SK-N-SH (cell line): ENCODE measurements around the gene MET. TPM values are rescaled to one million over a fixed set of nuclear protein-coding genes. Genes with fewer than 3 reads are reported as not detected.
A peak's percentile ranks its signal among the peaks of the same experiment; 100 is the strongest.

Experiments
- CTCF ChIA-PET: fragments of 300-600, 350-600 bp; formaldehyde crosslinking; extraction: SDS; loops from one replicate; lab custom pipeline; 2021; lab: Yijun Ruan, JAX
- POLR2A ChIA-PET: fragments of 350-600 bp; sonication (Branson Sonifier 250); formaldehyde crosslinking; extraction: SDS; loops from one replicate; lab custom pipeline; 2020; ENCODE audit warnings: antibody characterized with exemption, inconsistent platforms; lab: Yijun Ruan, JAX
- DNase-seq: peaks from one replicate; pipeline ENCODE4 v3.0.0; 2012
- H2AFZ ChIP-seq: fragments of 200-600 bp; sonication (generic); 2 replicates; pipeline ENCODE4 v1.8.1; 2016; ENCODE audit warnings: antibody characterized with exemption, mild to moderate bottlenecking, low read depth
- H3F3A ChIP-seq: fragments of 200-600 bp; sonication (generic); replicated peaks from 2 replicates; pipeline ENCODE3; 2016; ENCODE audit warnings: antibody characterized with exemption, mild to moderate bottlenecking; ENCODE audit not compliant: insufficient read depth
- H3K27ac ChIP-seq, 2 experiments: fragments of 200-500 bp in 1 of 2; fragments of 200-600 bp in 1 of 2; sonication (Bioruptor generic) in 1 of 2; sonication (generic), shearing (Covaris generic) in 1 of 2; 2 replicates each; pipeline versions ENCODE4 v1.5.1 to v1.6.1; 2014 to 2016; ENCODE audit warnings: low read depth in 2 of 2, inconsistent platforms in 1 of 2, low read length in 1 of 2, mild to moderate bottlenecking in 1 of 2, mixed read lengths in 1 of 2
- H3K27me3 ChIP-seq: fragments of 200-600 bp; sonication (generic), shearing (Covaris generic); 2 replicates; pipeline ENCODE4 v1.6.1; 2016; ENCODE audit warnings: mixed run types; ENCODE audit not compliant: insufficient read depth
- H3K36me3 ChIP-seq, 2 experiments: fragments of 200-500 bp in 1 of 2; fragments of 200-600 bp in 1 of 2; sonication (Bioruptor generic) in 1 of 2; sonication (generic) in 1 of 2; replicated peaks in 1 of 2; 2 replicates each; pipeline versions ENCODE3 to v1.5.1; 2014 to 2016; ENCODE audit warnings: low read length in 1 of 2, mild to moderate bottlenecking in 1 of 2; ENCODE audit not compliant: insufficient read depth in 2 of 2, control insufficient read depth in 1 of 2
- H3K4me1 ChIP-seq, 2 experiments: fragments of 200-500 bp in 1 of 2; fragments of 200-600 bp in 1 of 2; sonication (Bioruptor generic) in 1 of 2; sonication (generic), shearing (Covaris generic) in 1 of 2; 2 replicates each; pipeline versions ENCODE4 v1.5.1 to v1.6.1; 2014 to 2016; ENCODE audit warnings: low read depth in 1 of 2, low read length in 1 of 2, mixed run types in 1 of 2; ENCODE audit not compliant: insufficient read depth in 2 of 2, control insufficient read depth in 1 of 2
- H3K4me2 ChIP-seq: fragments of 200-600 bp; sonication (generic), shearing (Covaris generic); 2 replicates; pipeline ENCODE4 v1.6.1; 2017; ENCODE audit warnings: mixed run types
- H3K4me3 ChIP-seq, 2 experiments: fragments of 200-500 bp in 1 of 2; fragments of 200-600 bp in 1 of 2; sonication (Bioruptor generic) in 1 of 2; sonication (generic), shearing (Covaris generic) in 1 of 2; 2 replicates each; pipeline versions ENCODE4 v1.5.1 to v1.8.1; 2014 to 2016; ENCODE audit warnings: low read depth in 2 of 2, inconsistent platforms in 1 of 2, low read length in 1 of 2, mild to moderate bottlenecking in 1 of 2, mixed read lengths in 1 of 2, moderate library complexity in 1 of 2
- H3K79me2 ChIP-seq: fragments of 200-600 bp; sonication (generic); 2 replicates; pipeline ENCODE4 v1.8.1; 2017; ENCODE audit warnings: mild to moderate bottlenecking; ENCODE audit not compliant: insufficient read depth
- H3K9ac ChIP-seq: fragments of 200-600 bp; sonication (generic); 2 replicates; pipeline ENCODE4 v1.6.1; 2017; ENCODE audit warnings: mixed run types
- H3K9me2 ChIP-seq: fragments of 200-600 bp; sonication (generic); 2 replicates; pipeline ENCODE4 v1.6.1; 2017; ENCODE audit warnings: mixed run types
- H3K9me3 ChIP-seq: fragments of 200-600 bp; sonication (generic); 2 replicates; pipeline ENCODE4 v1.6.1; 2017; ENCODE audit warnings: mixed run types, mild to moderate bottlenecking, moderate library complexity
- H4K20me1 ChIP-seq: fragments of 200-600 bp; sonication (generic); 2 replicates; pipeline ENCODE4 v1.6.1; 2017; ENCODE audit warnings: mild to moderate bottlenecking, mixed run types; ENCODE audit not compliant: insufficient read depth
- CHD2 ChIP-seq: fragments of 150-350 bp; IDR thresholded peaks from 2 replicates; pipeline ENCODE4 v1.6.1; 2018; ENCODE audit warnings: low read length; ENCODE audit not compliant: partially characterized antibody
- CTCF ChIP-seq: fragments of 200-600 bp; sonication (generic); IDR thresholded peaks from 2 replicates; pipeline ENCODE4 v1.6.1; 2017; ENCODE audit warnings: antibody characterized with exemption, mild to moderate bottlenecking, moderate library complexity
- ELF1 ChIP-seq: IDR thresholded peaks from 2 replicates; pipeline ENCODE4 v1.4.0; 2012
- EP300 ChIP-seq, 2 experiments: IDR thresholded peaks; 2 replicates each; pipeline versions ENCODE4 v1.4.0 to v1.6.1; 2012; ENCODE audit warnings: borderline replicate concordance in 1 of 2, low read depth in 1 of 2, low read length in 1 of 2
- EZH2phosphoT487 ChIP-seq: fragments of 200-600 bp; sonication (generic); IDR thresholded peaks from 2 replicates; pipeline ENCODE4 v1.6.1; 2017; ENCODE audit warnings: low read depth, mixed run types, mild to moderate bottlenecking, antibody characterized with exemption, moderate library complexity, borderline replicate concordance
- FOXM1 ChIP-seq: IDR thresholded peaks from 2 replicates; pipeline ENCODE4 v1.4.0; 2012; ENCODE audit warnings: low read depth, mild to moderate bottlenecking
- GABPA ChIP-seq: IDR thresholded peaks from 2 replicates; pipeline ENCODE4 v1.4.0; 2012; ENCODE audit warnings: low read depth, mild to moderate bottlenecking
- GATA2 ChIP-seq: sonication (generic); formaldehyde crosslinking; IDR thresholded peaks from 2 replicates; pipeline ENCODE4 v1.5.0; 2020; ENCODE audit warnings: mild to moderate bottlenecking, missing genetic modification reagents
- JUND ChIP-seq: IDR thresholded peaks from 2 replicates; pipeline ENCODE4 v1.4.0; 2012
- MEF2A ChIP-seq: IDR thresholded peaks from 2 replicates; pipeline ENCODE4 v1.4.0; 2012; ENCODE audit warnings: low read depth, borderline replicate concordance
- MXI1 ChIP-seq: IDR thresholded peaks from 2 replicates; pipeline ENCODE4 v1.6.1; 2012; ENCODE audit warnings: mild to moderate bottlenecking, low read depth, low read length, improper control_type of control experiment
- NRF1 ChIP-seq: IDR thresholded peaks from 2 replicates; pipeline ENCODE4 v1.6.1; 2012; ENCODE audit warnings: low read depth, mild to moderate bottlenecking, low read length
- POLR2AphosphoS5 ChIP-seq: IDR thresholded peaks from 2 replicates; pipeline ENCODE4 v1.6.1; 2012; ENCODE audit warnings: low read depth, low read length
- RAD21 ChIP-seq: IDR thresholded peaks from 2 replicates; pipeline ENCODE4 v1.6.1; 2012; ENCODE audit warnings: mild to moderate bottlenecking, low read length
- RCOR1 ChIP-seq: fragments of 150-350 bp; IDR thresholded peaks from 2 replicates; pipeline ENCODE4 v1.6.1; 2017; ENCODE audit warnings: antibody characterized with exemption, low read length
- REST ChIP-seq: IDR thresholded peaks from 2 replicates; pipeline ENCODE4 v1.6.1; 2012; ENCODE audit warnings: mild to moderate bottlenecking, low read depth, low read length, moderate library complexity
- RXRA ChIP-seq: IDR thresholded peaks from 2 replicates; pipeline ENCODE4 v1.4.0; 2012; ENCODE audit warnings: low read depth, mild to moderate bottlenecking, borderline replicate concordance
- SIN3A ChIP-seq: IDR thresholded peaks from 2 replicates; pipeline ENCODE4 v1.6.1; 2012; ENCODE audit warnings: low read depth, mild to moderate bottlenecking, low read length, moderate library complexity, borderline replicate concordance
- SMC3 ChIP-seq: IDR thresholded peaks from 2 replicates; pipeline ENCODE4 v1.6.1; 2012; ENCODE audit warnings: low read depth, low read length, improper control_type of control experiment
- TAF1 ChIP-seq: IDR thresholded peaks from 2 replicates; pipeline ENCODE4 v1.6.1; 2012; ENCODE audit warnings: low read depth, mild to moderate bottlenecking, low read length, moderate library complexity, borderline replicate concordance
- TCF12 ChIP-seq: IDR thresholded peaks from 2 replicates; pipeline ENCODE4 v1.4.0; 2012
- TEAD4 ChIP-seq: IDR thresholded peaks from 2 replicates; pipeline ENCODE4 v1.4.0; 2012; ENCODE audit warnings: mild to moderate bottlenecking, borderline replicate concordance; ENCODE audit not compliant: insufficient read depth
- USF1 ChIP-seq: IDR thresholded peaks from 2 replicates; pipeline ENCODE4 v1.4.0; 2012; ENCODE audit warnings: low read depth, borderline replicate concordance
- USF2 ChIP-seq: fragments of 150-350 bp; IDR thresholded peaks from 2 replicates; pipeline ENCODE4 v1.6.1; 2017; ENCODE audit warnings: antibody characterized with exemption, low read length, low read depth, borderline replicate concordance
- YY1 ChIP-seq: IDR thresholded peaks from 2 replicates; pipeline ENCODE4 v1.4.0; 2012; ENCODE audit warnings: low read depth, mild to moderate bottlenecking
- ZBTB33 ChIP-seq: IDR thresholded peaks from 2 replicates; pipeline ENCODE4 v1.4.0; 2012; ENCODE audit warnings: low read depth, borderline replicate concordance
- polyA plus RNA-seq, 3 experiments: library from polyadenylated mRNA; depleted of rRNA; stranded (reverse); fragments of >200 nt; gene quantifications; 2 replicates each; pipeline ENCODE4 v1.2.3, GENCODE V29; 2012

The MET gene
- polyA plus RNA-seq, 1 of the 3 experiments (the other 2 are of a cell fraction): 38.7 TPM

- H3K4me2 ChIP-seq: peak overlapping the region; percentile 6; the same call in 1 of the 2 replicates
- no peak overlapping the region for H3K9ac ChIP-seq
- H3K9me3 ChIP-seq: no peaks in the 10 kb centered on the region
- no peak for DNase-seq
- H3K27ac ChIP-seq: peak overlapping the region; percentile 74; a peak in 3 of 4 replicates
- no peaks in the 10 kb centered on the region for H3K27me3 ChIP-seq
- no peaks in the 10 kb centered on the region for H3K79me2 ChIP-seq
- no peak overlapping the region for H3K4me3 ChIP-seq
- H3F3A ChIP-seq: peaks cover 24% of the 10 kb centered on the region
- no peak overlapping the region for H2AFZ ChIP-seq
- no peaks in the 10 kb centered on the region for H3K9me2 ChIP-seq
- H4K20me1 ChIP-seq: no peaks in the 10 kb centered on the region
- CTCF ChIA-PET: interaction anchor here (2.0 kb wide), 1 partner anchor 181 kb away, joined by 8 read pairs; no protein-coding TSS in a partner anchor
- H3K4me1 ChIP-seq: peaks cover 0 to 27% of the 10 kb centered on the region in 2 experiments; a peak in 3 of 4 replicates
- POLR2A ChIA-PET: no interaction called here
- H3K36me3 ChIP-seq: peaks cover 16 to 29% of the 10 kb centered on the region in 2 experiments
- TF ChIP-seq RAD21 (no peak), SIN3A (no peak), CHD2 (no peak), TEAD4 (peak; percentile 82), CTCF (no peak), ZBTB33 (peak; percentile 48; the same call in 1 of the 2 replicates), USF2 (no peak), MXI1 (no peak), GABPA (no peak), EP300 (IDR thresholded peaks at IDR 0.05; ENCODE audit: borderline replicate concordance in 1 of 2, low read depth in 1 of 2, low read length in 1 of 2) (peak; percentile 39 to 92; a peak in 3 of 4 replicates), MEF2A (peak; percentile 51; the same call in 1 of the 2 replicates), TAF1 (no peak), JUND (peak; percentile 96), EZH2phosphoT487 (no peak), RCOR1 (no peak), USF1 (no peak), YY1 (peak; percentile 44; the same call in 1 of the 2 replicates), NRF1 (no peak), ELF1 (no peak), SMC3 (no peak), GATA2 (CRISPR knock-in tag) (no peak), FOXM1 (peak; percentile 85), POLR2AphosphoS5 (peak; percentile 61; the same call in 1 of the 2 replicates), REST (no peak), RXRA (peak; percentile 76; the same call in 1 of the 2 replicates), TCF12 (peak; percentile 98)
Measured at GRCh38 chr7:116772423-116772863, 100.4 kb downstream of the MET start.
